GM19455 (cell line): ENCODE results near the gene SPRR1B.
"Not testable (repeated sequence)": the region's sequence is repeated elsewhere in the genome, so short reads cannot be mapped to it uniquely, and the experiment has no call there.

Source experiments
- ATAC-seq: cut with Tn5 transposase; IDR thresholded peaks from one replicate; pipeline ENCODE4 v1.9.1; 2021; ENCODE audit not compliant: unreplicated experiment

The SPRR1B gene

DNA sequence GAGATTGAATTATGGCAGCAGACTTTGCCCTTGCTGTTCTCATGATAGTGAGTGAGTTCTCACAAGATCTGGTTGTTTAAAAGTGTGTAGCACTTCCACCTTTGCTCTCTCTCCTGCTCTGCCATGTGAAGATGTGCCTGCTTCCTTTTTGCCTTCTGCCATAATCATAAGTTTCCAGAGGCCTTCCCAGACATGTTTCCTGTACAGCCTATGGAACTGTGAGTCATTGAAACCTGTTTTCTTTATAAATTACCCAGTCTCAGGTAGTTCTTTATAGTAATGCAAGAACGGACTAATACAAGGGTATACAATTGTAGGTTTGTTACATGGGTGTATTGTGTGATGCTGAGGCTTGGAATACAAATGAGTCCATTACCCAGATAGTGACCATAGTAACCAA lies 4.2 kb downstream of the SPRR1B start:
- no peak for ATAC-seq

DNA sequence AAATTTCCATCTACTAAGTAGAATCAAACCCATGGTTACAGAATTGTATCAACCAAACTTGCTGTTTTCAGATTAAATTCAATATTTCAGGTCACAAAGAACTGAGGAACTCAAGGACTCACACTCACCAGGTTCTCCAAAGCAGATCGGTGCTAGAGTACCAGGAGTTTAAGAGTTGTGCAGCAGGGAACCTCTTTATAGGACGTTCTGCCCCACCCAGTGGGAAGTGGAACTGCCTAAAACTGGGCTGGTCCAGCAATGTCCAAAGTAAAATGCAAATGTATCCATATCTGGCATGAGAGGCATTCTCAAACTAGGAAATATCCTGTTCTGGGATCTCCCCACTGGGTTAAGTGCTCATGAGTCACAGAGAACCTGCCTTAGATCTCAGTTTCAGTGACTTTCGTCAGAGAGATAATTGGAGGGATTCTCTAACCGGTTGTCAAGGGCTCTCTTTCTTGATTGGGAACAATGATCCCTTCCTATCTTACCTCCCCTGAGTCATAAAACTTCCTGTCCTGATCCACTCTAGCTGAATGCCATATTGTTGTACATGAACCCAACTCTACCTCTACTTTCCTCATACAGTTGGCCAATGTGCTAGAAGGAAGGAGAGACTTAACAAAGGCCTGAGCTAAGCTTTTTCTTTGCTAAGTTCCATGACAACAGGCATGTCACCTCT lies 10.1 kb downstream of the SPRR1B start, which contains the start of gene SPRR2D:
Gene SPRR2D (minus strand): TSS at position 171 of the 682 bp plus-strand sequence. CDS start 774 bp downstream, outside the sequence.
- ATAC-seq = no peak

DNA sequence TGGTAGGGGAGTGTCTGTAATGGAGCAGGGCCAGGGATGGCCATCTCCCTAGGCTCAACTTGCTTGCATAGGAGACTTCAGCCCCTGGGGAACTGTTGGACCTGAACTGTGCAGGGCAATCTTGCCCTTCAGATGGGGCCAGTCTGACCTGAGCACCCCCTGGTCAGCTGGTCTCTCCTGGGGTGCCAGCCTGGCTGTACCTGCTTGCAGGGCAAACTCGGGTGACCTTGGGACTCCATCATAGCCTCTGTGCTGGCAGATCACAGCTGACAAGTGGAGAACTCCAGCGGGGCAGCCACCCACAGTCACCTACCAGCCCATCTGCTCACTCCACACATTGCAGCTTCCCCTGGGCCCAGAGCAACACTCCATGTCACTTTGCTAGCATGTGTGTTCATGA lies 18.2 kb downstream of the SPRR1B start:
- ATAC-seq = no peak

DNA sequence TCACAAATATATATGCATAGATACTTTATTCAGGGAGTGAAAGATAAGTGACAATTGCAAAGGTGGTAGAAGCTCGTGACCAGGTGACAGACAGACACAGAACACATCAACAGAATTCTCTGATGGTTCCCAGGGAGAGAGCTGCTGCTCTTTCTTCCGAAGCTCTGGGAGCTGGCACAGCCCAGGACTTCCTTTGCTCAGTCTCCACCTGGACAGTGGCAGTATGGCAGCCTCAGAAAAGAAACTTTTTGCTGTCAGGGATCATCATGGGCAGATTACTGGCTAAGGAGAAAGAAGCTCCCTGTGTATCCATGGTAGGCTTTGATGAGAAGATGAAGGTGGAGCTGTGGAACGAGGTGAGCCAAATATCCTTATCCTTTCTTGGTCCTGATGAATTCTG lies 25.1 kb downstream of the SPRR1B start:
- not testable (repeated sequence) for ATAC-seq

DNA sequence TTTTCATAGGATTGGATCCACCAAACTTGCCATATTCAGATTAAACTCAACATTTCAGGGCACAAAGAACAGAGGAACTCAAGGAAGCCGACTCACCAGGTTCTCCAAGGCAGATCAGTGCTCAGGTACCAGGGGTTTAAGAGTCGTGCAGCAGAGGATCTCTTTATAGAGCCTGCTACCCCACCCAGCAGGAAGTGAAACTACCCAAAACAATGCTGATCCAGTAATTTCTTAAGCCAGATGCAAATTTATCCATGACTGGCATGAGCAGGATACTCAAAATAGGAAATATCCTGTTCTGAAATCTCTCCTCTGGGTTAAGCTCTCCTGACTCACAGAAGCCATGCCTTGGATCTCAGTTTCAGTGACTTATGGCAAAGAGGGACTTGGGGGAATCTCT lies 26.4 kb downstream of the SPRR1B start, which contains the start of gene SPRR2A:
Gene SPRR2A (minus strand): TSS at position 138 of the 400 bp plus-strand sequence. CDS start 777 bp downstream, outside the sequence.
- no peak for ATAC-seq

DNA sequence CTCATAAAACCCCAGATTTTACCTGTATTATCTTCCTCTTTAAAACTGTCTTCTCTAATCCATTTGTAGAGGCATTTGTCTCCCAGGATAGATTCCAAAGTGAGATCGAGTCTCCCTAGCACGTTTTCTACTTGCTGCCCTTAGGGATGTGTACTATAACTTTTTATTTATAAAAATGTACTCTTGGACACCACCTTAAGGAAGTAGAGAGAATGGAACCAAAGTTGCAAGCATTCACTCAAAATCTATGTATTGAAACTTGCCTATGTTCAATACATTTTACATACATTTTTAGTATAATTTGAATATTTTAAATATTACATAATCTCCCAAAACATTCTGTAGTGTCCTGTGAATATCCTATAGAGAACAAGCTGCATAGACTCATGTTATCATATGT lies 27.2 kb downstream of the SPRR1B start:
- no peak for ATAC-seq

DNA sequence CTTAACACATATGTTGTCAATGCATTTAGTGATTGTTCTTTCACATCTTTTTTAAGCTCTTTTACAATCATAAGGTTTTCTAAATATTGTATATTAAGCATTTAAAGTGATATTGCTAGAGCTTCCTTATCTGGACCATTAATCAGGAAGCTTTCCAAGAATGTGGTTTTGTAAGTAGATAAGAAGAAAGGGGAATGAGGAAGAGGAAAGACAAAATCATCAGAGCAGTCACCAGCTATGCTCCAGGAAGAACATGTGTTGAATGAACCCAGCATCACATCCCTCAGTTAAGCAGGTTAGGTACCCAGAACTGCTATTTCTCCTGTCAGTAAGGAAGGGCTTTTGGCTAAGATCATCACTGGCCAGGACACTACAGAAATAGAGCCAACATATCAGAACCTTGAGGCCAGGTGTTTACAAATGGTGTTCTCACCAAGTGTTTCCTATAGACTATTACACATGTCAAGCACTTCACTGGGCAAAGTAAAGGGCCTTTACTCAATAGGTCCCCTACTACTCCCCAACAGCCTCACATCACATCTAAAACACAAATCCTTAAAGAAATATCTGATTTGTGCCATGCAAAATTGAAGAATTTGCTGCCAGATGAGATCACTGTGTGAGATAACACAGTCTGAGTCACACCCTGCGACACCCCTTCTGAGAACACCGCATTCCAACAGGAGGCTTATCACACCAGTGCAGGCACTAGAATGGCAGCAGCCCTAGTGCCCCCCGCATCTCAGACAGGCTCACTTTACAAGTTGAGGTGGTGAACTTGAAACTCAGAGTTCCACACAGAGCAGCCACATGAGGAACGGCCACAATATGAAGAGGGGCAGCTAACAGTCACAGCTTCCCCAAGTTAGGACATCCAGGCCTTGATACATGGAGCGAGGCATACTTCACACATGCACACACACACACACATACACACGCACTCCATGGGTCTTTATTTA lies 28.1 kb downstream of the SPRR1B start:
- no peak for ATAC-seq

DNA sequence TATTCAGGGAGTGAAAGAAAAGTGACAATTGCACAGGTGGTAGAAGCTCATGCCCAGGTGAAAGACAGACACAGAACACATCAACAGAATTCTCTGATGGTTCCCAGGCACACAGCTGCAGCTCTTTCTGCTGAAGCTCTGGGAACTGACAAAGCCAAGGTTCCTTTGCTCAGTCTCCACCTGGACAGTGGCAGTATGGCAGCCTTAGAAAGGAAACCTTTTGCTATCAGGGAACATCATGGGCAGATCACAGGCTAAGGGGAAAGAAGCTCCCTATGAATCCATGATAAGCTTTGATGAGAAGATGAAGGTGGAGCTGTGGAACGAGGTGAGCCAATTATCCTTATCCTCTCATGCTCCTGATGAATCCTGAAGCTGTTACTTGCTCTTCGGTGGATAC lies 39.2 kb downstream of the SPRR1B start:
- no peak for ATAC-seq

DNA sequence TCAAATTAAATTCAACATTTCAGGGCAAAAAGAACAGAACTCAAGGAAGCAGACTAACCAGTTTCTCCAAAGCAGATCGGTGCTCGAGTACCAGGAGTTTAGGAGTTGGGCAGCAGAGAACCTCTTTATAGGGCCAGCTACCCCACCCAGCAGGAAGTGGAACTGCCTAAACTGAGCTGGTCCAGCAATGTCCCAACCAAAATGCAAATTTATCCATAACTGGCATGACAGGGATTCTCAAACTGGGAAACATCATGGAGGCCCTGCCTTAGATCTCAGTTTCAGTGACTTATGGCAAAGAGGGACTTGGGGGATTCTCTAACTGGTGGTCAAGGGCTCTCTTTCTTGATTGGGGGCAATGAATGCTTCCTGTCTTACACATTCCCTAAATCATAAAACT lies 40.5 kb downstream of the SPRR1B start, which contains the start of gene SPRR2B:
Gene SPRR2B (minus strand): TSS at position 101 of the 400 bp plus-strand sequence. CDS start 772 bp downstream, outside the sequence.
- ATAC-seq = no peak

DNA sequence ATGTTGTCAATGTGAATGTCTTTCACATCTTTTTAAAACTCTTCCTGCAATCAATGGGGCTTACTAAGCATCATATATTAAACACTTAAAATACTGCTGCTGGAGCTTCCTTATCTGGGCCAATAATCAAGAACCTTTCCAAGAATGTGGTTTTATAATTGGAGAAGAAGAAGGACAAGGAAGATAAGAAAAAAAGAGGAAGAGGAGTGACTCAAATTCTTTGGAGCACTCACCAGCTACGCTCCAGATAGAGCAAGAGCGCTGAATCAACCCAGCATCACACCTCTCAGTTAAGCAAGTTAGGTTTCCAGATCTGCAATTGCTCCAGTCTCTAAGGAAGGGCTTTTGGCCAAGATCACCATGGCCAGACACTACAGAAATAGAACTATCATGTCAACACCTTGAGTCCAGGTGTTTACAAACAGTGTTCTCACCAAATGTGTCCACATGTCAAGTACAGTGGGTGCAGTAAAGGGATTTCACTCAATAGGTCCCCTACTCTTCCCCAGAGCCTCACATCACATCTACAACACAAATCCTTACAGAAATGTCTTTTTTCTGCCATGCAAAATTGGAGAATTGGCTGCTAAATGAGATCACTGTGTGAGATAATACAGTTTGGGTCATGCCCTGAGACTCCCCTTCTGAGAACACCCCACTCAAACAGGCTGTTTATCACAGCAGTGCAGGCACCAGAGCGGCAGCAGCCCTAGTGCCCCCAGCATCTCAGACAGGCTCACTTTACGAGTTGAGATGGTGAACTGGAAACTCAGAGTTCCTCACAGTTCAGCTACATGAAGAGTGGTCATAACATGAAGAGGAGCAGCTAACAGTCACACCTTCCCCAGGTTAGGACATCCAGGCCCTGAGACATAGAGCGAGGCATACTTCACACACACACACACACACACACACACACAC lies 42.1 kb downstream of the SPRR1B start:
- no peak for ATAC-seq

DNA sequence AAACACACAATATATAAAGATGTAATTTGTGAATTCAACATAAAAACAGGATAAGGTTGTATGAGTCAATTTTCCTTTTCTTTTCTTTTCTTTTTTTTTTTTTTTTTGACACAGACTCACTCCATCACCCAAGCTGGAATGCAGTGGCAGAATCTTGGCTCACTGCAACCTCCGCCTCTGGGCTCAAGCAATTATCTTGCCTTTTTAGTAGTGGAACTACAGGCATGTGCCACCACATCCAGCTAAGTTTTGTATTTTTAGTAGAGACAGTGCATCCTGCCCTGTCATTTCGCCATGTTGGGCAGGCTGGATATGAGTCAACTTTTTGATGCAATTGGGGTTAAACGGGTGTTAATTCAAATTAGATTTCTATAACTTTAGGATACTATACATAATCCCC lies 50.7 kb downstream of the SPRR1B start:
- ATAC-seq = no peak
